Stimulated activated CD8-positive, alpha-beta memory T cell treated with anti-CD3 and anti-CD28 coated beads, Interleukin-15, amount 100 ng/mL, for 24 hours (primary cell): ENCODE results near the gene TUBA4A.
"Not testable (repeated sequence)": the region's sequence is repeated elsewhere in the genome, so short reads cannot be mapped to it uniquely, and the experiment has no call there.

Experiments used
- DNase-seq: peaks from one replicate; pipeline ENCODE4 v3.0.0-alpha.2; 2020; ENCODE audit warnings: low read depth

Gene TUBA4A

DNA sequence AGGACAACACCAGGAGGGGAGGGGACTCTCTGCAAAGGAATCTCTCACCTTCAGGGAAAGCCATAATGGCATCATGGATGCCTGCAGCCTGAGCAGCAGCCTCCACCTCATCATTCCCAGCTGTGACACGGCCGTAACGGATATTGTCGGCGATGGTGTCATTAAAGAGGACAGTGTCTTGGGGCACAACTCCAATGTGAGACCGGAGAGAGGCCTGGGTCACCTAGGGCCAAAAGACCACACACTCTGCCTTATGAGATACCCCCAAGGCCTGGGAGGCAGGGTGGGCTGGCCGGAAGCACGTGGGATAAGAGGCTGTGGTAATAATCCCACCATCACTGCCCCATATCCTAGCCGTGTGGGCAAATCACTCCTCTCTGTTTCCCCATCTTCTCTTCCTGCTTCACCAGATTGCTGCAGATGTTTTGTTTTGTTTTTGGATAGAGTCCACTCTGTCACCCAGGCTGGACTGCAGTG is 42.8 kb downstream of the TUBA4A start:
- no peak for DNase-seq

DNA sequence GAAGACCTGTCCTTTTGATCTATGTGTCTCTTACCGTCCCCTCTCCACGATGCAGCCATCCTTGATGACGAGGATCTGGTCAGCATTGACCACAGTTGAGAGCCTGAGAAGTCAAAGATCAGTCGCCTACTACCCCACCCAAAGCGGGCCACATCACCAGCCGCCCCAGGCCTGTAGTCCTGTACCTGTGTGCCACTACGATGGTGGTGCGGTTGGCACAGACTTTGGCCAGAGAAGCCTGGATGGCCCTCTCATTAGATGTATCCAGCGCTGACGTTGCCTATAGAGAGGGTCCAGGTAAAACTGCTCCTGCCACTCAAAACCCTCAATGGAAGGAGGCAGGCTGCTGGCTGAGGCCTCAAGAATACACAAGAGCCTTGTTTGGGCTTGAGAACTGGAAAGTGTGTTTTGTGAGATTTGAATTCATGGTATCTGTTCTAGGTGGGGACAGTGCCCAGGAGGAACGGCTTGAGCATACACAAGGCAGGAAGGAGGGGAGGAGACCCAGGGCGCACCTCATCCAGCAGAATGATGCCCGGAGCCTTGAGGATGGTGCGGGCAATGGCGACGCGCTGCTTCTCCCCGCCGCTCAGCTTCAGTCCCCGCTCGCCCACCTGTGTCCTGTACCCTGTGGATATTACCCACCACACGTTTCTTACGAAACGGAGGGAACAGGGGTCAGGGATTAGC is 43.4 kb downstream of the TUBA4A start:
- no peak for DNase-seq

DNA sequence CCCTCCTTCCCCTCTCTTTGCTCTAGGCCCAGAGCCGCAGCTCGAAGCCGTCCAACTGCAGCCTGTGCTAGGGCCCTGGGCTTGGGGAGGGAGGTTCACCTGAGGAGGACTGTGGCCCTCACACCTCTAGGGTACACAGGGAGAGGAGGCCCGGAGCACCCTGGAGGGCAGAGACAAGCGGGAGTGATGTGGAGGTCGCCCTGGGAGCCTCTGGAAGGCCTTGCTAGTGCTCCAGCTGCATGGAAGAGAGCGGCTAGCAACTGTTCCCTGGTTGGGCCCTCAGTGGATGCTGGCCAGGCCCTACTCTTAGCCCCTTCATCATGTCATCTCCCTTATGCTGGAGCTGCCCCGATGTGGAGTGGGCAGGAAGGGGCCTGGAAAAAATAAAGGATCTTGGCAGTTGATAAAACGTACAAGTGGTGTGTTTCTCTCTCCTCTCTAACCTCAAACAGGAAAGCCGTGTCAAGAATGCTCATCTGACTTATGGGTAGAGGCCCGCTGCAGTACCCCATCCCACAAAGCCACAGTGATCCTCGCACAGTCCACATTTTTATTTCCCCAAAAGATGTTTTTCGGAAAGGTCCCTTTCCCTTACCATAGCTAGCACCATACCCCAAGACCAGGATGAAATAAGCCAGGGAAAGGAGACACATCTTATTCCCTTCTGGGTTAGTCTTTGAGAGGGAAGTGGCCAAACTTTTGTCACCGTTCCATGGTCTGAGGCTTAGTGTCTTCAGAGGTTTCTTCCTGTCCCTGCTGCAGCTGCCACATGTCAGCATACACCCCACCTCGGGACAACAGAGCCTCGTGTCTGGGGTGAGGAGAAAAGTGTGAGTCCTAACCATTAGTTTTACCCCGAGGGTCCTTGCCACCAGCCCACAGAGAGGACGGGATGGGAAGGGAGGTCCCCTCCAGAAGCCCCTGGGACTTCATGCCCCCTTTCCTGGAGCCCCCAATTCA is 44.2 kb downstream of the TUBA4A start:
- no peak for DNase-seq

DNA sequence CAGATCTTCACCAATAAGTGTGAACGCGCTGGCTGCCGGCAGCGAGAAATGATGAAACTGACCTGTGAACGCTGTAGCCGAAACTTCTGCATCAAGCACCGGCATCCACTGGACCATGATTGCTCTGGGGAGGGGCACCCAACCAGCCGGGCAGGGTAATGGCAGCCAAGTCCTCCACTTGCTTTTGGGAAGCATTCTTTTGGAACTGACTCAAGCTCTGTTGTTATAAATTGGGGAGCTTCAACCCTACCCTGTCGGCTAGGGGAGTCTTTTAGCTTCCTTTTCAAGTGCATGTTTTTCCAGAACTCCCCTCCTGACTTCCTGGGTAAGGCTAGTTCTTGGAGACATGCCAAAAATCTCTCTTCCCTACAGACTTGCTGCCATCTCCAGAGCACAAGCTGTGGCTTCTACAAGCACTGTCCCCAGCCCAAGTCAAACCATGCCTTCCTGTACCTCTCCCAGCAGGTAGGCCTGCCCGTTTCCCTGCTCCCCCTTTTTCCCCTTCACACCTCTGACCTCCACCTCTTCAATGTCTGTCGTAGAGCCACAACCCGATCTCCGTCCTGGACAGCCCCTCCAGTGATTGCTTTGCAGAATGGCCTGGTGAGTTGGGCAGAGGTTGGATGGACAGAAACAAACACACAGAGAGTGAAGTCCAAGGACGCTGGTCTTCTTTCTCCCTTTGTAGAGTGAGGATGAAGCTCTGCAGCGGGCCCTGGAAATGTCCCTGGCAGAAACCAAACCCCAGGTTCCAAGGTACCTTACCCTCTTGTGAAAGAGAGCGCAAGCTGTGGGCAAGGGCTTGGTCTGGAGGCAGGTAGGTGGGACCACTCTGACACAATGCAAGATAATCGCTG is 45.6 kb downstream of the TUBA4A start:
- no peak for DNase-seq

DNA sequence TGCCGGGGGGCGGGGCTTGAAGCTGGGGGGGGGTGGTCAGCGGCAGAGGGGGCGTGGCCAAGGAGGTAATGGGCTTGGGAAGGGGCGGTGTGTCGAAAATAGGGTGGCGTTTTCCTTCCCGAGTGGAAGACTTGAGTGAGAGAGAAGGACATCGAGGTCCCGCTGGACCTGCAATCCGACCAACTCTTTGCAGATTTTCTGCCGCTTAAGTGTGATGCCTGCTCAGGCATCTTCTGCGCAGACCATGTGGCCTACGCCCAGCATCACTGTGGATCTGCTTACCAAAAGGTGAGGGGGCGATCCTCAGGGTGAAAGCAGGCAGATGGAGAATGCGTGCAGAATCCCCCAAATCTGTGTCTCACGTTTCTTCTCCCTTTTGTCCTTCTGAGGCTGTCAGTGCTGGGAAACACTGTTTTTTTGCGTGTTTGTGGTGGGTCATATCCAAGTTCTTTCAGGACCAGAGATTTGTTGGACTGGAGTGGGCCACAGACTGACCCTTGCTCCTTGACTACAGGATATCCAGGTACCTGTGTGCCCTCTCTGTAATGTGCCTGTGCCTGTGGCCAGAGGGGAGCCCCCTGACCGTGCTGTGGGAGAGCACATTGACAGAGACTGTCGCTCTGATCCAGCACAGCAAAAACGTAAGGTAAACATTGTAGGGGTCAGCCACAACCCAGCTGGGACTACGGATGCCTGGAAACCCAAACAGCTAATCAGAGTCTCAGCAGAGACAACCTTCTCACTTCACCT is 46.4 kb downstream of the TUBA4A start:
- DNase-seq, result no peak

DNA sequence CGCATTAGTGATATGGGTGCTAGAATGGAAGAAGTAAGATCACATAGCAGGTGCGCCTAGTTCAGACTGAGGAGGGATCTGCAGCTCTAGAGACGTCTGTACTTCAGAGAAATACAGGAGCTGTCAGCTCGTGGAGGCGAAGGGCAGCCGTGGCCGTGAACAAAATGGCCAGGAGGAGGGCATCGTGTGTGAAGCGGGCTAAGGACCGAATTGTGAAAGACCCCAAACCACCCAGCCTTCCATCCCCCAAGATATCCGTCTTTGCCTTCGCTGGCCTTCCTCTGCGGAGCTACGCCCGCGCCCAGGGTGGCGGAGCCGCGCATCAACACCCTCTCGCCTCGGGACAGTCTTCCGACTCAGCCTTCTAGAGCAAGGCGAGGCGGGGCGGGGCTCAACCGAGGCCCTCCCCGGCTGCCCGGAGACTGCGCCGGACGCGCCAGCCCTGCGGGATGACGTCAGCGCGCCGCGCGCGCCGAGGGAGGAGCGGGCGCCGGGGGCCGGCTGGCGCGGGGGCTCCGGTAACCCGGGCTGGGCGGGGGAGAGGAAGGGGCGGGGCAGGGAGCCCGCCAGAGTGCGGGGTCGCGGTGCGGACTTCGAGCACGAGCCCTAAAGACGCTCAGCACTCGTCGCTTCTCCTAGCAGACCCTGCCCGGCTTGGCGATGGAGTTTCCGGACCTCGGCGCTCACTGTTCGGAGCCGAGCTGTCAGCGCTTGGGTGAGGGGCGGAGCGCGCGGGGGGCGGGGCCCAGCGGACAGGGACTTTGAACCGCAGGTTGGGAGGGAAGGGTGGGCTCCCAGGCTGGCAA is 47.2 kb downstream of the TUBA4A start, which contains the start of gene ZFAND2B:
Gene ZFAND2B, plus strand, starts transcription at position 455 of the 806 bp plus-strand sequence. Its CDS starts 206 bp downstream, at position 661.
- peak; percentile 86 for DNase-seq

DNA sequence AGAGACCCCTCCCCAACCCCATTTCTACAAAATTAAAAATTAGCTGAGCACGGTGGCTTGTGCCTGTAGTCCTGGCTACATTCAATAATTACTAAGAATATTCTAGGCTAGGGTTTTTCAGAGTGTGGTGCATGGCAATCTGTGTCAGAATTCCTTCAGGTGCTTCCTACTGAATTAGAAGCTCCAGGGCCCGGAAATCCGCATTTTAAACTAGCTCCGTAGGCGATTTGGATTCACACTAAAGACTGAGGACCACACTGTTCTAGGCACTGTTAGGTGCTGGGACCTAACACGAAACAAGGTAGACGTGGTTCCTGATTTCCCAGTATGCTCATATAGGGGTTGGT is 47.8 kb downstream of the TUBA4A start:
- DNase-seq, result no peak

DNA sequence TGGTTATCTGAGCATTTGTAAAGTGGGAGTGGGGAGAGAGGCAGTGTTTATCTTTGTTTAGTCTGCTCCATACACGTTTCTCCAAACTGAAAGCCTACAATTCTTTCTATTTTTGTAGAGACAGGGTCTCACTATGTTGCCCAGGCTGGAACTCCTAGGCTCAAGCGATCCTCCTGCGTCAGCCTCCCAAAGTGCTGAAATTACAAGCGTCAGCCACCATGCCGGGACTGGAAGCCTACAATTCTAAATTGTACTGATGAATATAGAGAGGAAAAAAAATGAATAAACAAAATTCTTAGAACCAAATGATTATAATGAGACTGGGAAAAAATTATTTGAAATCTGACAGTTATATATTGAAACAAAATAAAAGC is 48.6 kb downstream of the TUBA4A start:
- no peak for DNase-seq

DNA sequence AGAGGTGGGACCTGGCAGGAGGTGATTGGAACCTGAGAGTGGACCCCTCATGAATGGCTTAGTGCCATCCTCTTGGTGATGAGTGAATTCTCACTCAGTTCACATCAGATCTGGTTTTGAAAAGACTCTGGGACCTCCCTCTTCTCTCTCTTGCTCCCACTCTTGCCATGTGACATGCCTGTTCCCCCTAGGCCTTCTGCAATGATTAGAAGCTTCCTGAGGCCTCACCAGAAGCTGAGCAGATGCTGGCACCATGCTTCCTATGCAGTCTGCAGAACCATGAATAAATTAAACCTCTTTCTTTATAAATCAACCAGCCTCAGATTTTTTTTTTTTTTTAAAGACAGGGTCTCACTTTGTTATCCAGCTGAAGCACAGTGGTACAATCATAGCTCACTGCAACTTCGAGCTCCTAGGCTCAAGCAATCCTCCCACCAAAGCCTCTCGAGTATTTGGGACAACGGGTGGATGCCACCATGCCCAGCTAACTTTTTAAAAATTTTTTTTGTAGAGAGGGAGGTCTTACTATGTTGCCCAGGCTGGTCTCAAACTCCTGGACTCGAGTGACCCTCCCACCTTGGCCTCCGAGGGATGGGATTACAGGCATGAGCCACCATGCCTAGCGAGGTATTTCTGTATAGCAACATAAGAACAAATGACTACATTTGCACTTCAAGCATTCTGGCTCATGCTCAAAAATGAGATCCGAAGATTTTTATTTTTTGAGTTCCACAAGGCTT is 49.1 kb downstream of the TUBA4A start:
- DNase-seq, result no peak

DNA sequence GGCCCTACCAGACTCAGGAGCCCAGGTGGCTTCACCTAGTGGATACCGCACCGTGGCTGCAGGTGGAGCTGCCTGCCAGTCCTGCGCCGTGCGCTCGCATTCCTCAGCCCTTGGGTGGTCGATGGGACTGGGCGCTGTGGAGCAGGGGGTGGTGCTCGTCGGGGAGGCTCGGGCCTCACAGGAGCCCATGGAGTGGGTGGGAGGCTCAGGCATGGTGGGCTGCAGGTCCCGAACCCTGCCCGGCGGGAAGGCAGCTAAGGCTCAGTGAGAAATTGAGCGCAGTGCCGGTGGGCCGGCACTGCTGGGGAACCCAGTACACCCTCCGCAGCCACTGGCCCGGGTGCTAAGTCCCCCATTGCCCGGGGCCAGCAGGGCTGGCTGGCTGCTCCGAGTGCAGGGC is 52.4 kb downstream of the TUBA4A start:
- DNase-seq, result not testable (repeated sequence)

DNA sequence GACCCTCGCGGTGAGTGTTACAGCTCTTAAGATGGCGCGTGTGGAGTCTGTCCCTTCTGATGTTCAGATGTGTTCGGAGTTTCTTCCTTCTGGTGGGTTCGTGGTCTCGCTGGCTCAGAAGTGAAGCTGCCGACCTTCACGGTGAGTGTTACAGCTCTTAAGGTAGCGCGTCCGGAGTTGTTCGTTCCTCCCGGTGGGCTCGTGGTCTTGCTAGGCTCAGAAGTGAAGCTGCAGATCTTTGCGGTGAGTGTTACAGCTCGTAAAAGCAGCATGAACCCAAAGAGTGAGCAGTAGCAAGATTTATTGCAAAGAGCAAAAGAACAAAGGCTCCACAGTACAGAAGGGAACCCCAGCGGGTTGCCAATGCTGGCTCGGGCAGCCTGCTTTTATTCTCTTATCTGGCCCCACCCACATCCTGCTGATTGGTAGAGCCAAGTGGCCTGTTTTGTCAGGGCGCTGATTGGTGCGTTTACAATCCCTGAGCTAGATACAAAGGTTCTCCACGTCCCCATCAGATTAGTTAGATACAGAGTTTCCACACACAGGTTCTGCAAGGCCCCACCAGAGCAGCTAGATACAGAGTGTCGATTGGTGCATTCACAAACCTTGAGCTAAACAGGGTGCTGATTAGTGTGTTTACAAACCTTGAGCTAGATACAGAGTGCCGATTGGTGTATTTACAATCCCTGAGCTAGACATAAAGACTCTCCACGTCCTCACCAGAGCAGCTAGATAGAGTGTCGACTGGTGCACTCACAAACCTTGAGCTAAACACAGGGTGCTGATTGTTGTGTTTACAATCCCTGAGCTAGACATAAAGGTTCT is 53.0 kb downstream of the TUBA4A start:
- not testable (repeated sequence) for DNase-seq
